SK-N-MC (cell line): ENCODE data around the gene C12orf56.
"Not testable (repeated sequence)": the region's sequence is repeated elsewhere in the genome, so short reads cannot be mapped to it uniquely, and the experiment has no call there.

Experiments
- DNase-seq: peaks from one replicate; pipeline ENCODE4 v3.0.0-alpha.2; 2011; ENCODE audit warnings: low read depth, low spot score
- H3K27ac ChIP-seq: fragments of 200-600 bp; sonication (generic); 2 replicates; pipeline ENCODE4 v1.5.1; 2016; ENCODE audit warnings: mixed run types
- H3K36me3 ChIP-seq: fragments of 200-600 bp; sonication (generic); 2 replicates; pipeline ENCODE4 v1.6.1; 2017; ENCODE audit warnings: antibody characterized with exemption, low read length, mixed read lengths; ENCODE audit not compliant: insufficient read depth
- H3K4me3 ChIP-seq: fragments of 200-600 bp; sonication (generic); 2 replicates; pipeline ENCODE4 v1.5.1; 2016
- H3K9ac ChIP-seq: fragments of 200-600 bp; sonication (generic); 2 replicates; pipeline ENCODE4 v1.8.0; 2017; ENCODE audit warnings: mixed run types, mixed read lengths; ENCODE audit not compliant: insufficient read length
- H3K9me3 ChIP-seq: fragments of 200-600 bp; sonication (generic); 2 replicates; pipeline ENCODE4 v1.6.1; 2017; ENCODE audit warnings: low read depth, mild to moderate bottlenecking, antibody characterized with exemption, low read length, moderate library complexity, mixed read lengths
- EZH2 ChIP-seq: fragments of 200-600 bp; sonication (generic); IDR thresholded peaks from one replicate; pipeline ENCODE4 v1.6.1; 2017; ENCODE audit warnings: antibody characterized with exemption
- FOXP2 ChIP-seq: optimal IDR thresholded peaks from 2 replicates; pipeline ENCODE3; 2011; ENCODE audit warnings: mild to moderate bottlenecking, moderate library complexity; ENCODE audit not compliant: insufficient read depth; ENCODE audit errors: extremely low read length, control extremely low read depth
- POLR2AphosphoS5 ChIP-seq: IDR thresholded peaks from 2 replicates; pipeline ENCODE4 v1.6.1; 2012; ENCODE audit warnings: mild to moderate bottlenecking, low read depth, low read length, borderline replicate concordance

C12orf56 gene

GRCh38 chr12:64392221-64392620 lies 1.7 kb upstream of the C12orf56 start:
- Histone ChIP-seq H3K9ac (no peak overlapping the region), H3K4me3 (no peak overlapping the region), H3K9me3 (no peaks in the 10 kb centered on the region), H3K27ac (no peak overlapping the region), H3K36me3 (no peaks in the 10 kb centered on the region)
- DNase-seq, result no peak
- TF ChIP-seq POLR2AphosphoS5 (no peak), FOXP2 (no peak), EZH2 (no peak)

GRCh38 chr12:64389154-64389553 lies 1.4 kb downstream of the C12orf56 start:
- H3K4me3 ChIP-seq, result no peak overlapping the region
- H3K27ac ChIP-seq, result no peak overlapping the region
- no peak overlapping the region for H3K9ac ChIP-seq
- no peaks in the 10 kb centered on the region for H3K9me3 ChIP-seq
- no peaks in the 10 kb centered on the region for H3K36me3 ChIP-seq
- DNase-seq, result no peak
- TF ChIP-seq EZH2 (no peak), POLR2AphosphoS5 (no peak), FOXP2 (no peak)

GRCh38 chr12:64387197-64387816 lies 3.3 kb downstream of the C12orf56 start:
- Histone ChIP-seq H3K9me3 (no peaks in the 10 kb centered on the region), H3K36me3 (no peaks in the 10 kb centered on the region), H3K9ac (no peak overlapping the region), H3K4me3 (no peak overlapping the region), H3K27ac (no peak overlapping the region)
- TF ChIP-seq EZH2 (no peak), POLR2AphosphoS5 (no peak), FOXP2 (no peak)
- no peak for DNase-seq

- no peak for DNase-seq
- Histone ChIP-seq H3K27ac (no peak overlapping the region), H3K9ac (no peak overlapping the region), H3K36me3 (no peaks in the 10 kb centered on the region), H3K9me3 (no peaks in the 10 kb centered on the region), H3K4me3 (no peak overlapping the region)
- TF ChIP-seq EZH2 (no peak), FOXP2 (no peak), POLR2AphosphoS5 (no peak)
Observed at GRCh38 chr12:64385468-64385867, 5.1 kb downstream of the C12orf56 start.

- TF ChIP-seq EZH2, result no peak
- no peak for TF ChIP-seq POLR2AphosphoS5
- TF ChIP-seq FOXP2, result no peak
- no peaks in the 10 kb centered on the region for H3K9me3 ChIP-seq
- DNase-seq, result no peak
- H3K36me3 ChIP-seq, result no peaks in the 10 kb centered on the region
- H3K9ac ChIP-seq, result no peak overlapping the region
- no peak overlapping the region for H3K4me3 ChIP-seq
- no peak overlapping the region for H3K27ac ChIP-seq
Observed at GRCh38 chr12:64385019-64385418, 5.5 kb downstream of the C12orf56 start.

GRCh38 chr12:64383675-64384074 lies 6.9 kb downstream of the C12orf56 start:
- H3K27ac ChIP-seq, result no peak overlapping the region
- H3K9ac ChIP-seq, result no peak overlapping the region
- no peak overlapping the region for H3K4me3 ChIP-seq
- H3K9me3 ChIP-seq, result no peaks in the 10 kb centered on the region
- DNase-seq, result no peak
- TF ChIP-seq FOXP2 (no peak), EZH2 (no peak), POLR2AphosphoS5 (no peak)
- no peaks in the 10 kb centered on the region for H3K36me3 ChIP-seq

GRCh38 chr12:64362721-64363305 lies 27.7 kb downstream of the C12orf56 start:
- Histone ChIP-seq H3K36me3 (no peaks in the 10 kb centered on the region), H3K27ac (no peak overlapping the region), H3K9ac (no peak overlapping the region), H3K4me3 (no peak overlapping the region), H3K9me3 (no peaks in the 10 kb centered on the region)
- no peak for DNase-seq
- TF ChIP-seq FOXP2, result no peak
- no peak for TF ChIP-seq EZH2
- TF ChIP-seq POLR2AphosphoS5, result no peak

GRCh38 chr12:64361173-64361572 lies 29.4 kb downstream of the C12orf56 start:
- H3K9ac ChIP-seq, H3K36me3 ChIP-seq, H3K9me3 ChIP-seq, H3K27ac ChIP-seq, DNase-seq, H3K4me3 ChIP-seq: not testable (repeated sequence)

- not testable (repeated sequence) for H3K9ac ChIP-seq, DNase-seq, H3K4me3 ChIP-seq, H3K36me3 ChIP-seq, H3K9me3 ChIP-seq, H3K27ac ChIP-seq
Observed at GRCh38 chr12:64356209-64356608, 34.3 kb downstream of the C12orf56 start.
